ENCODE data around the gene ZNF236. TPM values are rescaled to one million over a fixed set of nuclear protein-coding genes. Genes with fewer than 3 reads are reported as not detected.

The ZNF236 gene
- total RNA-seq, 4 donors from 2014 or later = 13.4 to 38.0 (median 15.1) TPM

DNA sequence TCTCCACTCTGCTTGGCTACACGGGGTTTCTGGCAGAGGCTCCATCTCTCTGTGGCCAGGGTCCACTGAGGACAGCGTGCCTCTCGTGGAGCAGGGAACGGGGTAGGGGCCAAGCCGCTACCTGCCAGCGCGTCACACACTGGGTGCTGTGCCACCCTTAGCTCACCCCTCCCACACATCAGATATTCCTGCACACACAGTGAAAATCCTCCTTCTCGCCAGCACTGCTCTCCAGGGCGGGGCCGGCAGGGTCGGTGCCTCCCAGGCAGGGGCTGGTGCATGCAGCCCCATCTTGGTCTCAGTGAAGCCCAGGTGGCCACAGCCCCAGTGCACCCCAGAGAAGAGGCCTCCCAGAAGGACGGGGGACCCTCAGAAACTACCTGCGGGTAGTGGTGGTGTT is 185.6 kb downstream of the ZNF236 start:
- peak in 1 of 2 donors; percentile 62 for DNase-seq (ENCODE audit: low spot score in 2 of 2)

DNA sequence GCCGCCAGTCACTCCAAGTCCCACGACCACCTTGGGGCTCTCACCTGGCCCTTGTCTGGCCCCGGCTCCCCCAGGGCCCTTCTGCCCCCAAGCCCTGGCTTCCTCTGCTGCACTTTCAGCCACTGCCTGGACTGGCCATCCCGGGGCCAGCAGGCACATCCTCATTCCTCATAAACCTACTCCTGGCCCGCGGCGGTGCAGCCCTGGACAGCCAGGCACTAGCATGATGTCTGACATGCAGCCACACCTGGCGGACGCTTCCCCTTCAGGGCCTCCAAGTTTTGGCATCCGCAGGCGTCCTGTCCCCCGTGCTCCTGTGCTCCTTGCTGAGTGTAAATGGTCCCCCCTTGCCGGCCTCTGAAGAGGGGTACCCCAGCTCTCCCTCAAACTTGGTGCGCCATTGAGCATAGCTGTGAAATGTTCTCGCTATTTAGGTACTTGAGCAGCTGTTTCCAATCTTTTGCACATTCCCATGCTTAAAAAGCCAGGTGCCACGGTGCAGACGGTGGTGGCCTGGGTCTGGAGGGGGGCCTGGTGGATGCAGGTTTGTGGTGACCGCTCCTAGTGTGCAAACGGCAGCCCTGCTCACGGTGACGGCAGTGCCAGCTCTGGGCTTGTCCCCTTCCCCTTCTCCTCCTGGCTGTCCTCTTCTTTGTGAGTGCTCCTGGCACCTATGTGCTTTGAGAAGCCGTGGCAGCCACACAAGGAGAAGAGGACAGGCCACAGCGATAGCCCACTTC is 186.4 kb downstream of the ZNF236 start:
- Histone ChIP-seq H3K9me3 (no peaks in the 10 kb centered on the region), H3K4me3 (no peak overlapping the region), H3K27ac (no peak overlapping the region), H3K4me1 (peaks cover 18% of the 10 kb centered on the region), H3K27me3 (no peaks in the 10 kb centered on the region), H3K36me3 (peaks cover 18% of the 10 kb centered on the region)
- WGBS = 84% methylated on average over 23 of the region's 23 CpGs
- TF ChIP-seq, protein P1, sequence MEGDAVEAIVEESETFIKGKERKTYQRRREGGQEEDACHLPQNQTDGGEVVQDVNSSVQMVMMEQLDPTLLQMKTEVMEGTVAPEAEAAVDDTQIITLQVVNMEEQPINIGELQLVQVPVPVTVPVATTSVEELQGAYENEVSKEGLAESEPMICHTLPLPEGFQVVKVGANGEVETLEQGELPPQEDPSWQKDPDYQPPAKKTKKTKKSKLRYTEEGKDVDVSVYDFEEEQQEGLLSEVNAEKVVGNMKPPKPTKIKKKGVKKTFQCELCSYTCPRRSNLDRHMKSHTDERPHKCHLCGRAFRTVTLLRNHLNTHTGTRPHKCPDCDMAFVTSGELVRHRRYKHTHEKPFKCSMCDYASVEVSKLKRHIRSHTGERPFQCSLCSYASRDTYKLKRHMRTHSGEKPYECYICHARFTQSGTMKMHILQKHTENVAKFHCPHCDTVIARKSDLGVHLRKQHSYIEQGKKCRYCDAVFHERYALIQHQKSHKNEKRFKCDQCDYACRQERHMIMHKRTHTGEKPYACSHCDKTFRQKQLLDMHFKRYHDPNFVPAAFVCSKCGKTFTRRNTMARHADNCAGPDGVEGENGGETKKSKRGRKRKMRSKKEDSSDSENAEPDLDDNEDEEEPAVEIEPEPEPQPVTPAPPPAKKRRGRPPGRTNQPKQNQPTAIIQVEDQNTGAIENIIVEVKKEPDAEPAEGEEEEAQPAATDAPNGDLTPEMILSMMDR (IDR thresholded peaks at IDR 0.05) = no peak
- no peak for TF ChIP-seq POLR2A (IDR thresholded peaks at IDR 0.05)
- no peak for TF ChIP-seq POLR2AphosphoS5 (IDR thresholded peaks at IDR 0.05)
- TF ChIP-seq EP300 (IDR thresholded peaks at IDR 0.05) = no peak
- DNase-seq (ENCODE audit: low spot score in 2 of 2) = peak in 1 of 2 donors; percentile 71

More for the DNA sequence above, 185.6 kb downstream of the ZNF236 start:
- Histone ChIP-seq H3K27ac (no peak overlapping the region), H3K9me3 (no peaks in the 10 kb centered on the region), H3K4me1 (peaks cover 11% of the 10 kb centered on the region), H3K4me3 (no peak overlapping the region), H3K27me3 (no peaks in the 10 kb centered on the region), H3K36me3 (peaks cover 18% of the 10 kb centered on the region)
- WGBS = 86% methylated on average over 13 of the region's 13 CpGs
- TF ChIP-seq, protein P1 (IDR thresholded peaks at IDR 0.05) = no peak
- no peak for TF ChIP-seq POLR2A (IDR thresholded peaks at IDR 0.05)
- no peak for TF ChIP-seq EP300 (IDR thresholded peaks at IDR 0.05)
- no peak for TF ChIP-seq POLR2AphosphoS5 (IDR thresholded peaks at IDR 0.05)

- no peak overlapping the region for H3K27ac ChIP-seq
- whole genome bisulfite sequencing = 85% methylated on average over 12 of the region's 19 CpGs
- H3K4me1 ChIP-seq = peaks cover 27% of the 10 kb centered on the region
- H3K4me3 ChIP-seq = no peak overlapping the region
- peak in 1 of 2 donors; percentile 79 for DNase-seq (ENCODE audit: low spot score in 2 of 2)
- TF ChIP-seq EP300 (IDR thresholded peaks at IDR 0.05) (no peak), POLR2A (IDR thresholded peaks at IDR 0.05) (no peak)
- H3K9me3 ChIP-seq = no peaks in the 10 kb centered on the region
- H3K27me3 ChIP-seq = no peaks in the 10 kb centered on the region
- H3K36me3 ChIP-seq = peaks cover 18% of the 10 kb centered on the region
Measured at GRCh38 chr18:77009675-77010074, 187.3 kb downstream of the ZNF236 start.

GRCh38 chr18:77012120-77012519 is 189.8 kb downstream of the ZNF236 start:
- H3K27me3 ChIP-seq = no peaks in the 10 kb centered on the region
- TF ChIP-seq EP300 (IDR thresholded peaks at IDR 0.05) = no peak
- TF ChIP-seq POLR2A (IDR thresholded peaks at IDR 0.05) = no peak
- TF ChIP-seq POLR2AphosphoS5 (IDR thresholded peaks at IDR 0.05) = no peak
- TF ChIP-seq, protein P1 (IDR thresholded peaks at IDR 0.05) = no peak

DNA sequence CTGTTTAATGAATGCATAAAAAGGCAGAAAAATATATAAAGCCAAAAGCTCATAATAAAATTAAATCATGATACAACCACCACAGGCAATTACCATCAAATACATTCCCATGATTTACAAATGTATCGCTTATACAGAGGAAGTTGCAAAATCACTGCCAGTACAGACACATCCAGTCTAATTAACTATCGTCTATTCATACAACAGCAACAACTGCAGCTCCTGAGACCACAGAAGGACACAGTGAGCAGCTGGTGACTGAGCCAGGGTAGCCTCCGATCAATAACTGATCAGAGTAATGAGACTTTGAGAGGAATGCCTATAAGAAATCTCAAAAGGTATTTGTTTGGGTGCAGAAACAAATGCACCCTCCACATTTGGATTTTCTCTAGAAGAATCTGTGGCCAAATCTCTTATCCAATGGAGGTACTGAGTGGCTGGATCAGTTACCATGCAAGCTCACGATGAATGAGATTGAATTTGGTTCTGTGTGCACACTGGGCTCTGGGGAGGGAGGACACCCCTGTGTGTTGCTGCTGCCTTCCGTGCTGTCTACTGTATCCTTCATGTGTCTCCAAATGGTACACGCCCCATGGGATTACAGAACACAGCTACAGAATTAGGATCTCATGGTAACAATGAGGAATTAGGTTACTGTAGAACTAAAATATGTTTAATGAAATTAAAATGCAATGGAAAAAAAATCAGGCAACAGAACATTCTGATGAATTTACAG is 190.6 kb downstream of the ZNF236 start:
- Histone ChIP-seq H3K27me3 (no peaks in the 10 kb centered on the region), H3K27ac (peak overlapping the region; percentile 67), H3K4me1 (peaks cover 24% of the 10 kb centered on the region), H3K36me3 (peaks cover 26% of the 10 kb centered on the region), H3K9me3 (no peaks in the 10 kb centered on the region), H3K4me3 (no peak overlapping the region)
- WGBS = 66% methylated on average over 6 of the region's 6 CpGs
- DNase-seq (ENCODE audit: low spot score in 2 of 2) = peak in 1 of 2 donors; percentile 29
- TF ChIP-seq, protein P1 (IDR thresholded peaks at IDR 0.05) = no peak
- TF ChIP-seq POLR2AphosphoS5 (IDR thresholded peaks at IDR 0.05) (no peak), EP300 (IDR thresholded peaks at IDR 0.05) (no peak), POLR2A (IDR thresholded peaks at IDR 0.05) (no peak)

More at GRCh38 chr18:77012120-77012519, 189.8 kb downstream of the ZNF236 start:
- 89% methylated on average over 8 of the region's 8 CpGs for WGBS
- peaks cover 25% of the 10 kb centered on the region for H3K36me3 ChIP-seq
- DNase-seq (ENCODE audit: low spot score in 2 of 2) = peak in 1 of 2 donors; percentile 76
- no peaks in the 10 kb centered on the region for H3K9me3 ChIP-seq
- peaks cover 26% of the 10 kb centered on the region for H3K4me1 ChIP-seq
- no peak overlapping the region for H3K27ac ChIP-seq
- no peak overlapping the region for H3K4me3 ChIP-seq

Data from suprapubic skin (tissue), 4 donors.